PC-9 (cell line): ENCODE results near the gene LRMDA. TPM values are rescaled to one million over a fixed set of nuclear protein-coding genes. Genes with fewer than 3 reads are reported as not detected.

Experiments
- BruUV-seq: library from RNA; stranded (reverse); fragments of 400-500 nt; replicated peaks from 2 replicates; lab custom pipeline; 2021; lab: Mats Ljungman, UMichigan
- CTCF ChIA-PET: fragments of 300-600 bp; sonication (Branson Sonifier 250); formaldehyde crosslinking; loops from one replicate; lab custom pipeline; 2022; ENCODE audit warnings: antibody characterized with exemption; lab: Charles Lee
- POLR2A ChIA-PET: fragments of 300-600 bp; sonication (Branson Sonifier 250); formaldehyde crosslinking; loops from one replicate; lab custom pipeline; 2022; ENCODE audit warnings: antibody characterized with exemption; ENCODE audit not compliant: unreplicated experiment; lab: Charles Lee
- DNase-seq, 2 experiments: peaks; one replicate each; pipeline versions ENCODE4 v3.0.0 to v3.0.0-alpha.2; 2015 to 2022; ENCODE audit warnings: mixed read lengths in 1 of 2
- H2AFZ ChIP-seq: fragments of 200-600 bp; sonication (generic); 2 replicates; pipeline ENCODE4 v1.8.1; 2017; ENCODE audit warnings: antibody characterized with exemption
- H3F3A ChIP-seq: fragments of 200-600 bp; sonication (generic); 2 replicates; pipeline ENCODE4 v1.8.1; 2017; ENCODE audit warnings: antibody characterized with exemption, mild to moderate bottlenecking, low read depth; ENCODE audit not compliant: insufficient read depth
- H3K27ac ChIP-seq: fragments of 200-600 bp; sonication (generic); 2 replicates; pipeline ENCODE4 v1.6.1; 2016; ENCODE audit warnings: mixed run types
- H3K27me3 ChIP-seq: fragments of 200-600 bp; sonication (generic); 2 replicates; pipeline ENCODE4 v1.6.1; 2016; ENCODE audit warnings: low read depth, mixed run types; ENCODE audit not compliant: insufficient read depth
- H3K36me3 ChIP-seq: fragments of 200-600 bp; sonication (generic); 2 replicates; pipeline ENCODE4 v1.6.1; 2016; ENCODE audit warnings: low read depth, mixed run types
- H3K4me1 ChIP-seq: fragments of 200-600 bp; sonication (generic); replicated peaks from 2 replicates; pipeline ENCODE4 v1.6.1; 2016; ENCODE audit warnings: mixed run types; ENCODE audit not compliant: insufficient read depth
- H3K4me2 ChIP-seq: fragments of 200-600 bp; sonication (generic); 2 replicates; pipeline ENCODE4 v1.6.1; 2017; ENCODE audit warnings: mixed run types
- H3K4me3 ChIP-seq: fragments of 200-600 bp; sonication (generic); 2 replicates; pipeline ENCODE4 v1.6.1; 2016; ENCODE audit warnings: mixed run types
- H3K79me2 ChIP-seq: fragments of 200-600 bp; sonication (generic); 2 replicates; pipeline ENCODE4 v1.6.1; 2017; ENCODE audit warnings: low read depth, mixed run types
- H3K9me2 ChIP-seq: fragments of 200-600 bp; sonication (generic); 2 replicates; pipeline ENCODE4 v1.8.1; 2017; ENCODE audit warnings: mild to moderate bottlenecking; ENCODE audit not compliant: insufficient read depth
- H3K9me3 ChIP-seq: fragments of 200-600 bp; sonication (generic); 2 replicates; pipeline ENCODE4 v1.8.1; 2016; ENCODE audit warnings: low read depth; ENCODE audit not compliant: insufficient read depth
- H4K20me1 ChIP-seq: fragments of 200-600 bp; sonication (generic); 2 replicates; pipeline ENCODE4 v1.8.1; 2017; ENCODE audit not compliant: insufficient read depth
- CTCF ChIP-seq: fragments of 200-600 bp; sonication (generic); conservative IDR thresholded peaks from 2 replicates; pipeline ENCODE4 v1.6.1; 2017; ENCODE audit warnings: mixed run types, antibody characterized with exemption, mild to moderate bottlenecking, moderate library complexity
- EZH2 ChIP-seq: fragments of 200-600 bp; sonication (generic); IDR thresholded peaks from 2 replicates; pipeline ENCODE4 v1.8.0; 2017; ENCODE audit warnings: antibody characterized with exemption, low read depth
- intact Hi-C: fragments of 100-400 bp; cut with micrococcal nuclease; formaldehyde crosslinking; loops from one replicate; pipeline ENCODE4 v1.10.0; 2022; ENCODE audit not compliant: unreplicated experiment
- total RNA-seq: library from RNA; stranded (reverse); gene quantifications from 2 replicates; pipeline ENCODE4 v1.2.3, GENCODE V29; 2021

The LRMDA gene
- total RNA-seq, 1 experiment from 2014 or later = not detected

- Histone ChIP-seq H3K79me2 (no peaks in the 10 kb centered on the region), H3K4me1 (no peaks in the 10 kb centered on the region), H3K9me3 (no peaks in the 10 kb centered on the region; the same call in 1 of the 2 replicates), H2AFZ (no peak overlapping the region), H3K4me2 (no peak overlapping the region), H3K4me3 (no peak overlapping the region), H3K27me3 (no peaks in the 10 kb centered on the region), H3K36me3 (no peaks in the 10 kb centered on the region), H3K27ac (no peak overlapping the region), H3F3A (no peaks in the 10 kb centered on the region), H4K20me1 (no peaks in the 10 kb centered on the region), H3K9me2 (no peaks in the 10 kb centered on the region)
- ChIA-PET CTCF (no interaction called here), POLR2A (no interaction called here)
- no TSS peak for BruUV-seq
- DNase-seq = no peak
- intact Hi-C loops = no loop called here
- no peak for TF ChIP-seq CTCF
- no peak for TF ChIP-seq EZH2
Measured at GRCh38 chr10:76298329-76298728, 866.9 kb downstream of the LRMDA start.

GRCh38 chr10:76299501-76299900, 868.1 kb downstream of the LRMDA start:
- no peaks in the 10 kb centered on the region for H3K4me1 ChIP-seq
- POLR2A ChIA-PET = no interaction called here
- intact Hi-C loops = no loop called here
- TF ChIP-seq CTCF (no peak), EZH2 (no peak)
- H3K27ac ChIP-seq = no peak overlapping the region
- no peak overlapping the region for H3K4me3 ChIP-seq
- no peak overlapping the region for H2AFZ ChIP-seq
- H3K36me3 ChIP-seq = no peaks in the 10 kb centered on the region
- no peaks in the 10 kb centered on the region; the same call in 1 of the 2 replicates for H3K9me3 ChIP-seq
- CTCF ChIA-PET = interaction anchor here (0.7 kb wide), 1 partner anchor 1257 kb away, joined by 11 read pairs; no protein-coding TSS in a partner anchor
- no peaks in the 10 kb centered on the region for H3K9me2 ChIP-seq
- no peak for DNase-seq
- H3K79me2 ChIP-seq = no peaks in the 10 kb centered on the region
- no peaks in the 10 kb centered on the region for H4K20me1 ChIP-seq
- BruUV-seq = no TSS peak
- no peak overlapping the region for H3K4me2 ChIP-seq
- H3F3A ChIP-seq = no peaks in the 10 kb centered on the region
- no peaks in the 10 kb centered on the region for H3K27me3 ChIP-seq

- Histone ChIP-seq H3F3A (no peaks in the 10 kb centered on the region), H3K9me3 (no peaks in the 10 kb centered on the region; the same call in 1 of the 2 replicates), H3K9me2 (no peaks in the 10 kb centered on the region), H3K36me3 (no peaks in the 10 kb centered on the region), H3K4me2 (no peak overlapping the region), H3K79me2 (no peaks in the 10 kb centered on the region), H3K4me1 (no peaks in the 10 kb centered on the region), H3K27me3 (no peaks in the 10 kb centered on the region), H4K20me1 (no peaks in the 10 kb centered on the region), H3K4me3 (no peak overlapping the region), H3K27ac (no peak overlapping the region), H2AFZ (no peak overlapping the region)
- no peak for DNase-seq
- TF ChIP-seq CTCF (no peak), EZH2 (no peak)
- no TSS peak for BruUV-seq
- ChIA-PET CTCF (no interaction called here), POLR2A (no interaction called here)
- intact Hi-C loops = loop anchor here (5.0 kb wide), 1 partner anchor 246 kb away; no protein-coding TSS in a partner anchor
Measured at GRCh38 chr10:76301211-76301610, 869.8 kb downstream of the LRMDA start.
